ENCODE data around the gene ARRDC2.

DNA sequence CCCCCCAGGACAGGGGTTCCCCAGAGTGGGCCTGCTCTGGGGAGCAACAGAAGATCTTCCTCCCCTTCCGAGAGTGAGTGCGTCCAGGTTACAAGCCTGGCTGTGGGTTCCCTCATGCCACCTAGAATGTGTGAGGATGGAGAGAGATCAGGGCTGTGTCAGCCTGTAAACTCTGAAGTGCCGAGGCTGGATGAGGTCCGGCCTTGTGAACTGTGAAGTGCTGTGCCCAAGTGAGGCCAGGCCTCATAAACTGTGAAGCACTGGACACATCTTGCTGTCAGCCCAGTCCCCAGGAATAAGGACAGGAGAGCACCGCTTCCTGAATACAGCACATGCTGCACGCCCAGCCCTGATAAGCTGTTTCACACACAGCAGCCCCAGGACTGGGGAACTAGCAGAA is 33.4 kb upstream of the ARRDC2 start:
- TF ChIP-seq EZH2 (IDR thresholded peaks at IDR 0.05; ENCODE audit: low read length, unreplicated experiment) (no peak), EZH2phosphoT487 (IDR thresholded peaks at IDR 0.05; ENCODE audit: borderline replicate concordance, low read length) (no peak)
- TF ChIP-seq, protein P1, sequence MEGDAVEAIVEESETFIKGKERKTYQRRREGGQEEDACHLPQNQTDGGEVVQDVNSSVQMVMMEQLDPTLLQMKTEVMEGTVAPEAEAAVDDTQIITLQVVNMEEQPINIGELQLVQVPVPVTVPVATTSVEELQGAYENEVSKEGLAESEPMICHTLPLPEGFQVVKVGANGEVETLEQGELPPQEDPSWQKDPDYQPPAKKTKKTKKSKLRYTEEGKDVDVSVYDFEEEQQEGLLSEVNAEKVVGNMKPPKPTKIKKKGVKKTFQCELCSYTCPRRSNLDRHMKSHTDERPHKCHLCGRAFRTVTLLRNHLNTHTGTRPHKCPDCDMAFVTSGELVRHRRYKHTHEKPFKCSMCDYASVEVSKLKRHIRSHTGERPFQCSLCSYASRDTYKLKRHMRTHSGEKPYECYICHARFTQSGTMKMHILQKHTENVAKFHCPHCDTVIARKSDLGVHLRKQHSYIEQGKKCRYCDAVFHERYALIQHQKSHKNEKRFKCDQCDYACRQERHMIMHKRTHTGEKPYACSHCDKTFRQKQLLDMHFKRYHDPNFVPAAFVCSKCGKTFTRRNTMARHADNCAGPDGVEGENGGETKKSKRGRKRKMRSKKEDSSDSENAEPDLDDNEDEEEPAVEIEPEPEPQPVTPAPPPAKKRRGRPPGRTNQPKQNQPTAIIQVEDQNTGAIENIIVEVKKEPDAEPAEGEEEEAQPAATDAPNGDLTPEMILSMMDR (conservative IDR thresholded peaks at IDR 0.05; ENCODE audit: low read depth, low read length), result no peak

Data from PC-3 (cell line).